H1 (cell line): ENCODE results near the gene DUSP10. TPM values are rescaled to one million over a fixed set of nuclear protein-coding genes. Genes with fewer than 3 reads are reported as not detected.

Source experiments
- CTCF ChIA-PET: fragments of 300-600 bp; sonication (Branson Sonifier 250); formaldehyde crosslinking; loops from one replicate; lab custom pipeline; 2021; ENCODE audit not compliant: partially characterized antibody; lab: Charles Lee
- POLR2A ChIA-PET: fragments of 300-600 bp; sonication (Branson Sonifier 250); formaldehyde crosslinking; loops from one replicate; lab custom pipeline; 2021; ENCODE audit warnings: inconsistent platforms; ENCODE audit not compliant: partially characterized antibody; lab: Charles Lee
- DNase-seq, 2 experiments: peaks; one replicate each; pipeline versions ENCODE4 v3.0.0 to v3.0.0-alpha.2; 2010 to 2022; ENCODE audit warnings: low spot score in 2 of 2, low read depth in 1 of 2, mixed read lengths in 1 of 2
- FAIRE-seq: peaks from 2 replicates; lab custom pipeline; 2011; peaks lifted over from hg19 to GRCh38; lab: Jason Lieb, UNC
- H2AFZ ChIP-seq: 2 replicates; pipeline ENCODE4 v1.8.1; 2012; ENCODE audit warnings: low read length, inconsistent platforms
- H2AK5ac ChIP-seq: 2 replicates; pipeline ENCODE4 v1.6.1; 2013; ENCODE audit warnings: low read depth, low read length
- H2BK120ac ChIP-seq: replicated peaks from 2 replicates; pipeline ENCODE3; 2013; ENCODE audit warnings: low read depth, low read length, inconsistent platforms
- H2BK12ac ChIP-seq: 2 replicates; pipeline ENCODE4 v1.6.1; 2013; ENCODE audit warnings: low read depth, low read length
- H2BK15ac ChIP-seq: 2 replicates; pipeline ENCODE4 v1.6.1; 2013; ENCODE audit warnings: low read length
- H2BK20ac ChIP-seq: 2 replicates; pipeline ENCODE4 v1.6.1; 2013; ENCODE audit warnings: low read length
- H2BK5ac ChIP-seq: 2 replicates; pipeline ENCODE4 v1.6.1; 2013; ENCODE audit warnings: low read depth, low read length
- H3K14ac ChIP-seq: 2 replicates; pipeline ENCODE4 v1.6.1; 2013; ENCODE audit warnings: inconsistent platforms; ENCODE audit not compliant: insufficient read length
- H3K18ac ChIP-seq: 2 replicates; pipeline ENCODE4 v1.6.1; 2013; ENCODE audit warnings: low read length; ENCODE audit errors: extremely low read depth
- H3K23ac ChIP-seq: 2 replicates; pipeline ENCODE4 v1.6.1; 2013; ENCODE audit warnings: inconsistent platforms; ENCODE audit not compliant: insufficient read length
- H3K23me2 ChIP-seq: 2 replicates; pipeline ENCODE4 v1.6.1; 2013; ENCODE audit warnings: low read depth, low read length
- H3K27ac ChIP-seq: 2 replicates; pipeline ENCODE4 v1.6.1; 2011; ENCODE audit warnings: low read depth, low read length, inconsistent platforms
- H3K27me3 ChIP-seq, 4 experiments: replicated peaks in 1 of 4; 1 replicate in 1 of 4; 2 replicates in 3 of 4; pipeline versions ENCODE4 v1.6.1 to v1.8.1; 2011 to 2013; ENCODE audit warnings: low read length in 3 of 4, mild to moderate bottlenecking in 3 of 4, inconsistent platforms in 2 of 4, mixed read lengths in 2 of 4, moderate library complexity in 1 of 4; ENCODE audit not compliant: control insufficient read depth in 3 of 4, insufficient read depth in 3 of 4; ENCODE audit errors: extremely low read depth in 1 of 4
- H3K36me3 ChIP-seq, 4 experiments: 2 replicates each; pipeline versions ENCODE4 v1.6.1 to v1.8.1; 2011 to 2013; ENCODE audit warnings: mild to moderate bottlenecking in 4 of 4, low read length in 3 of 4, moderate library complexity in 2 of 4, control low read depth in 1 of 4, inconsistent platforms in 1 of 4; ENCODE audit not compliant: insufficient read depth in 4 of 4, control insufficient read depth in 2 of 4
- H3K4ac ChIP-seq: replicated peaks from 2 replicates; pipeline ENCODE3; 2013; ENCODE audit warnings: low read length, low read depth, mixed read lengths, inconsistent platforms; ENCODE audit not compliant: insufficient read length
- H3K4me1 ChIP-seq, 4 experiments: replicated peaks in 1 of 4; 1 replicate in 1 of 4; 2 replicates in 3 of 4; pipeline versions ENCODE4 v1.6.1 to v1.8.1; 2011 to 2013; ENCODE audit warnings: low read length in 3 of 4, inconsistent platforms in 2 of 4, mixed read lengths in 1 of 4; ENCODE audit not compliant: insufficient read depth in 4 of 4, control insufficient read depth in 3 of 4
- H3K4me2 ChIP-seq, 2 experiments: 2 replicates each; pipeline versions ENCODE4 v1.6.1 to v1.8.1; 2011 to 2013; ENCODE audit warnings: low read depth in 2 of 2, low read length in 2 of 2, control low read depth in 1 of 2, inconsistent platforms in 1 of 2, mild to moderate bottlenecking in 1 of 2; ENCODE audit not compliant: insufficient read depth in 1 of 2
- H3K4me3 ChIP-seq, 4 experiments: fragments of 200-600, 300-600 bp in 1 of 4; sonication (generic), shearing (Covaris generic), sonication (Bioruptor Twin) in 1 of 4; 2 replicates each; pipeline versions ENCODE4 v1.5.1 to v1.8.1; 2011 to 2016; ENCODE audit warnings: low read length in 4 of 4, low read depth in 3 of 4, control low read depth in 2 of 4, inconsistent platforms in 2 of 4, mild to moderate bottlenecking in 2 of 4, mixed read lengths in 1 of 4, moderate library complexity in 1 of 4; ENCODE audit not compliant: insufficient read depth in 2 of 4; ENCODE audit errors: extremely low read depth in 1 of 4
- H3K56ac ChIP-seq: replicated peaks from 2 replicates; pipeline ENCODE3; 2013; ENCODE audit warnings: low read depth, mild to moderate bottlenecking, mixed read lengths, low read length, inconsistent platforms; ENCODE audit not compliant: insufficient read length
- H3K79me1 ChIP-seq: 2 replicates; pipeline ENCODE4 v1.6.1; 2013; ENCODE audit warnings: low read depth, low read length, control low read depth
- H3K79me2 ChIP-seq, 2 experiments: 2 replicates each; pipeline versions ENCODE4 v1.6.1 to v1.8.1; 2012 to 2013; ENCODE audit warnings: low read length in 2 of 2, mild to moderate bottlenecking in 2 of 2, inconsistent platforms in 1 of 2; ENCODE audit not compliant: insufficient read depth in 2 of 2, control insufficient read depth in 1 of 2
- H3K9ac ChIP-seq, 4 experiments: replicated peaks in 1 of 4; 1 replicate in 1 of 4; 2 replicates in 3 of 4; pipeline versions ENCODE4 v1.6.1 to v1.8.1; 2011 to 2013; ENCODE audit warnings: low read depth in 3 of 4, low read length in 3 of 4, control low read depth in 2 of 4, mild to moderate bottlenecking in 2 of 4, moderate library complexity in 2 of 4, inconsistent platforms in 1 of 4; ENCODE audit errors: extremely low read depth in 1 of 4
- H3K9me3 ChIP-seq, 2 experiments: 2 replicates each; pipeline versions ENCODE4 v1.6.1 to v1.8.1; 2012 to 2013; ENCODE audit warnings: mild to moderate bottlenecking in 2 of 2, moderate library complexity in 2 of 2, control low read depth in 1 of 2, inconsistent platforms in 1 of 2, low read depth in 1 of 2, low read length in 1 of 2, mixed read lengths in 1 of 2; ENCODE audit not compliant: insufficient read depth in 2 of 2
- H4K20me1 ChIP-seq, 2 experiments: replicated peaks in 1 of 2; 2 replicates each; pipeline versions ENCODE3 to v1.8.1; 2011 to 2013; ENCODE audit warnings: inconsistent platforms in 2 of 2, low read length in 2 of 2, mild to moderate bottlenecking in 1 of 2; ENCODE audit not compliant: insufficient read depth in 2 of 2, control insufficient read depth in 1 of 2
- H4K5ac ChIP-seq: 2 replicates; pipeline ENCODE4 v1.6.1; 2013; ENCODE audit warnings: low read length, low read depth, mixed read lengths, inconsistent platforms; ENCODE audit not compliant: insufficient read length
- H4K8ac ChIP-seq: 2 replicates; pipeline ENCODE4 v1.8.0; 2013; ENCODE audit warnings: mild to moderate bottlenecking, moderate library complexity, low read length, inconsistent platforms; ENCODE audit not compliant: insufficient read depth; ENCODE audit errors: extremely low read depth
- H4K91ac ChIP-seq: replicated peaks from 2 replicates; pipeline ENCODE3; 2013; ENCODE audit warnings: low read length, mixed read lengths, inconsistent platforms; ENCODE audit not compliant: insufficient read length
- ASH2L ChIP-seq: fragments of 200-600, 300-600 bp; sonication (generic); IDR thresholded peaks from one replicate; pipeline ENCODE4 v1.7.1; 2017; ENCODE audit warnings: low read length
- BCL11A ChIP-seq, 2 experiments: IDR thresholded peaks; one replicate each; pipeline ENCODE4 v1.6.1; 2011; ENCODE audit warnings: low read depth in 2 of 2, low read length in 2 of 2, mild to moderate bottlenecking in 2 of 2
- BRCA1 ChIP-seq: IDR thresholded peaks from 2 replicates; pipeline ENCODE4 v1.6.1; 2012; ENCODE audit warnings: low read depth, low read length, improper control_type of control experiment
- EP300 ChIP-seq, 2 experiments: IDR thresholded peaks; 1 replicate in 1 of 2; 2 replicates in 1 of 2; pipeline ENCODE4 v1.6.1; 2011 to 2012; ENCODE audit warnings: low read depth in 2 of 2, low read length in 2 of 2, mild to moderate bottlenecking in 2 of 2, borderline replicate concordance in 1 of 2, inconsistent platforms in 1 of 2, moderate library complexity in 1 of 2
- FOSL1 ChIP-seq: IDR thresholded peaks from 2 replicates; pipeline ENCODE4 v1.6.1; 2011; ENCODE audit warnings: mild to moderate bottlenecking, low read depth, low read length, moderate library complexity; ENCODE audit not compliant: insufficient read depth
- HDAC2 ChIP-seq, 2 experiments: fragments of 300-600 bp in 1 of 2; sonication (generic) in 1 of 2; IDR thresholded peaks; 2 replicates each; pipeline ENCODE4 v1.6.1; 2011 to 2012; ENCODE audit warnings: low read depth in 2 of 2, low read length in 2 of 2, mild to moderate bottlenecking in 2 of 2, moderate library complexity in 2 of 2, borderline replicate concordance in 1 of 2, inconsistent platforms in 1 of 2
- JUND ChIP-seq: IDR thresholded peaks from 2 replicates; pipeline ENCODE4 v1.6.1; 2011; ENCODE audit warnings: mild to moderate bottlenecking, improper control_type of control experiment, low read length
- PHF8 ChIP-seq: fragments of 200-600 bp; sonication (generic); conservative IDR thresholded peaks from 2 replicates; pipeline ENCODE4 v1.7.1; 2012; ENCODE audit warnings: low read depth, mild to moderate bottlenecking, inconsistent platforms, low read length, moderate library complexity
- POLR2AphosphoS5 ChIP-seq: IDR thresholded peaks from 2 replicates; pipeline ENCODE4 v1.6.1; 2011; ENCODE audit warnings: low read depth, low read length
- RBBP5 ChIP-seq: IDR thresholded peaks from 2 replicates; pipeline ENCODE4 v1.7.1; 2012; ENCODE audit warnings: low read depth, mild to moderate bottlenecking, inconsistent platforms, low read length, moderate library complexity, borderline replicate concordance
- SP4 ChIP-seq: IDR thresholded peaks from 2 replicates; pipeline ENCODE4 v1.6.1; 2012; ENCODE audit warnings: low read length, inconsistent platforms
- TAF1 ChIP-seq: IDR thresholded peaks from 2 replicates; pipeline ENCODE4 v1.6.1; 2011; ENCODE audit warnings: mild to moderate bottlenecking, low read depth, low read length
- TCF12 ChIP-seq: IDR thresholded peaks from 2 replicates; pipeline ENCODE4 v1.6.1; 2011; ENCODE audit warnings: low read depth, mild to moderate bottlenecking, low read length
- ZNF274 ChIP-seq: IDR thresholded peaks from 2 replicates; pipeline ENCODE4 v1.7.0; 2012; ENCODE audit warnings: low read length, borderline replicate concordance; ENCODE audit errors: extremely low read depth
- WGBS, 2 experiments: shearing (Covaris generic) in 1 of 2; methylation state at CpG; one replicate each; pipeline versions ENCODE4 v1.1.6 to v1.1.7; 2013 to 2015; ENCODE audit warnings: low lambda C conversion rate in 2 of 2, mixed read lengths in 2 of 2, inconsistent platforms in 1 of 2, low coverage in 1 of 2, missing lambda C conversion rate in 1 of 2; ENCODE audit not compliant: insufficient replicate concordance in 2 of 2, insufficient coverage in 1 of 2, insufficient read length in 1 of 2; ENCODE audit errors: extremely low coverage in 1 of 2, missing lambda C conversion rate in 1 of 2; 5-methylcytosine and 5-hydroxymethylcytosine counted together
- polyA plus RNA-seq, 7 experiments: library from polyadenylated mRNA; depleted of rRNA in 3 of 7; stranded (reverse) in 5 of 7; unstranded in 2 of 7; fragments of >200 nt in 5 of 7; fragments of 200-250 nt in 2 of 7; gene quantifications; 1 replicate in 5 of 7; 2 replicates in 1 of 7; 4 replicates in 1 of 7; pipeline versions ENCODE4 v1.2.1 to v1.2.3, GENCODE V29; 2011 to 2013; ENCODE audit warnings: missing spikeins in 2 of 7, mixed read lengths in 2 of 7
- total RNA-seq: library from RNA; stranded (reverse); fragmentation: NEBNext Ultra II Directional; extraction: Animal tissue kit (Norgen Biotek cat#: 25700); gene quantifications from 2 replicates; pipeline ENCODE4 v1.2.1, GENCODE V29; 2021

The DUSP10 gene
- total and polyA plus RNA-seq, 2 of the 8 experiments (the other 6 are each of a cell fraction or from before 2014, with no cell fraction given), result 1.2 TPM

DNA sequence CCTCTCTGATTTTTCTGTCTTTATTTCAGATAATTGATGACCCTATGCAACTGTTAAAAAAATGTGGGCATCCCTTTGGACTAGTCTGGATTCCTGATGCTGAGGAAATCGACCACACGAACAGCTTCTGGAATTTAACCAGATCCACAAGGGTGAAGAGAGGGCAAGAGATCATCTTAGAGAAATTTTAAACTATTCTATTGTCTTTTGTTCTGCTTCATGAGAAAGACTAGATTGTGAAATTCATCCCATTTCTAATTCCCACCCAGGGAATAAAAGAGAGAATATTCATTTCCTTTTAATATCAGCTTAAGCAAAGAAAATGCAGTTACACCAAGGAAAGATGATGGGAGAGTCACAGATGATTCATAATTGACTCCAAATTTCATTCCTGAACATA is 71.8 kb downstream of the DUSP10 start:
- H2BK20ac ChIP-seq, result no peak overlapping the region
- no peaks in the 10 kb centered on the region for H3K9me3 ChIP-seq
- no peak for TF ChIP-seq BCL11A (IDR thresholded peaks at IDR 0.05; ENCODE audit: low read depth in 2 of 2, low read length in 2 of 2)
- TF ChIP-seq BRCA1, result no peak
- TF ChIP-seq ZNF274, result no peak
- no peak for TF ChIP-seq ASH2L
- TF ChIP-seq FOSL1, result no peak
- TF ChIP-seq TAF1, result no peak
- no peak for TF ChIP-seq PHF8
- no peak for TF ChIP-seq RBBP5
- no peak for TF ChIP-seq JUND
- TF ChIP-seq TCF12, result no peak
- TF ChIP-seq EP300 (IDR thresholded peaks at IDR 0.05; ENCODE audit: borderline replicate concordance in 1 of 2, low read depth in 2 of 2, low read length in 2 of 2), result no peak
- TF ChIP-seq POLR2AphosphoS5, result no peak
- no peak for TF ChIP-seq SP4
- no peak for TF ChIP-seq HDAC2 (IDR thresholded peaks at IDR 0.05; ENCODE audit: borderline replicate concordance in 1 of 2, low read depth in 2 of 2, low read length in 2 of 2)

More for the DNA sequence above, 71.8 kb downstream of the DUSP10 start:
- WGBS, 2 experiments, result 81% methylated on average over 2 of the region's 2 CpGs; no CpG with 5 or more reads in 1 of the 2 experiments
- Histone ChIP-seq H4K8ac (no peak overlapping the region), H3K9ac (no peak overlapping the region), H2AFZ (no peak overlapping the region), H3K4me3 (no peak overlapping the region), H3K23ac (no peak overlapping the region), H2BK15ac (no peak overlapping the region), H2AK5ac (no peak overlapping the region), H3K79me2 (no peaks in the 10 kb centered on the region), H3K27me3 (no peaks in the 10 kb centered on the region), H4K91ac (no peak overlapping the region), H2BK120ac (no peak overlapping the region), H3K56ac (no peak overlapping the region), H3K18ac (no peak overlapping the region), H3K79me1 (no peaks in the 10 kb centered on the region), H2BK5ac (no peak overlapping the region), H4K20me1 (no peaks in the 10 kb centered on the region), H3K27ac (no peak overlapping the region), H2BK12ac (no peak overlapping the region), H3K4me1 (no peaks in the 10 kb centered on the region; a peak in 2 of 7 replicates), H3K36me3 (no peaks in the 10 kb centered on the region), H4K5ac (no peak overlapping the region), H3K23me2 (no peaks in the 10 kb centered on the region), H3K4me2 (no peak overlapping the region), H3K14ac (no peak overlapping the region), H3K4ac (no peak overlapping the region)
- no peak for DNase-seq
- ChIA-PET POLR2A (no interaction called here), CTCF (no interaction called here)
- no peak for FAIRE-seq
